Dendritic cell treated with granulocyte-macrophage colony-stimulating factor and Interleukin-4, amounts not matched to agents 40 ng/mL and 50 ng/mL, for 4 days (primary cell): ENCODE data around the gene PCSK7.
"Not testable (repeated sequence)": the region's sequence is repeated elsewhere in the genome, so short reads cannot be mapped to it uniquely, and the experiment has no call there.

Experiments
- H3K27ac Mint-ChIP-seq: one replicate; pipeline ENCODE4 v1.8.0; 2022; ENCODE audit warnings: mild to moderate bottlenecking, mixed read lengths
- H3K27me3 Mint-ChIP-seq: one replicate; pipeline ENCODE4 v1.8.0; 2022; ENCODE audit warnings: mild to moderate bottlenecking, mixed read lengths
- H3K36me3 Mint-ChIP-seq: one replicate; pipeline ENCODE4 v1.8.0; 2022; ENCODE audit warnings: low read depth, mixed read lengths
- H3K4me1 Mint-ChIP-seq: one replicate; pipeline ENCODE4 v1.8.0; 2022; ENCODE audit warnings: low read depth, mixed read lengths
- H3K4me3 Mint-ChIP-seq: one replicate; pipeline ENCODE4 v1.8.0; 2022; ENCODE audit warnings: mild to moderate bottlenecking, moderate library complexity, mixed read lengths
- H3K9me3 Mint-ChIP-seq: one replicate; pipeline ENCODE4 v1.8.0; 2022; ENCODE audit warnings: mixed read lengths
- intact Hi-C: fragments of 100-400 bp; cut with micrococcal nuclease; formaldehyde crosslinking; loops from one replicate; pipeline ENCODE4 v1.15.0; 2022

PCSK7 gene

DNA sequence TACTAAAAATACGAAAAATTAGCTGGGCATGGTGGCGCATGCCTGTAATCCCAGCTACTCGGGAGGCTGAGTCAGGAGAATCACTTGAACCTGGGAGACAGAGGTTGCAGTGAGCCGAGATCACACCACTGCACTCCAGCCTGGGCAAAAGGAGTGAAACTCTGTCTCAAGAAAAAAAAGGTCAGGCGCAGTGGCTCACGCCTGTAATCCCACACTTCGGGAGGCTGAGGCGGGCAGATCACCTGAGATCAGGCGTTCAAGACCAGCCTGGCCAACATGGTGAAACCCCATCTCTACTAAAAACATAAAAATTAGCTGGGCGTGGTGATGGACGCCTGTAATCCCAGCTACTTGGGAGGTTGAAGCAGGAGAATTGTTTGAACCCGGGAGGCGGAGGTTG lies 48.7 kb downstream of the PCSK7 start:
- H3K36me3 Mint-ChIP-seq: peaks cover 88% of the 10 kb centered on the region
- peak overlapping the region; percentile 94 for H3K27ac Mint-ChIP-seq
- H3K4me1 Mint-ChIP-seq: peaks cover 67% of the 10 kb centered on the region
- H3K9me3 Mint-ChIP-seq, H3K4me3 Mint-ChIP-seq, H3K27me3 Mint-ChIP-seq: not testable (repeated sequence)
- intact Hi-C loops: loop anchor here (5.0 kb wide), 1 partner anchor 36 kb away; no protein-coding TSS in a partner anchor

DNA sequence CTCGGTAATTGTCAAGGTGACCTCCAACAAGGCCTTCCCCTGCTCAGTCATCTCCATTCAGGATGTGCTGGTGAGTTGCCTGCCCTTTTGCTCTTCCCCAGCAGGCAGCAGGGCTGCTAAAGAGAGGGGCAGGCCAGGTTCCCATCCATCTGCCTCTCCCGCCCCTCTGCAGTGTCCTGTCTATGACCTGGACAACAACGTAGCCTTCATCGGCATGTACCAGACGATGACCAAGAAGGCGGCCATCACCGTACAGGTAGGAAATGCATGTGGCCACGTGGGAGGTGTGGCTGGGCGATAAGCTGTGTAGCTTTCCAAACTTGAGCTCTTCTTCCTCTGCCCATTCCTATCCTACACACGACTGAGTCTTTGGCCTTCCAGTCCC lies 49.3 kb downstream of the PCSK7 start:
- intact Hi-C loops: loop anchor here (5.0 kb wide), 1 partner anchor 35 kb away; no protein-coding TSS in a partner anchor
- Mint-ChIP-seq H3K4me3 (no peak overlapping the region), H3K9me3 (no peaks in the 10 kb centered on the region), H3K4me1 (peaks cover 66% of the 10 kb centered on the region), H3K36me3 (peaks cover 81% of the 10 kb centered on the region), H3K27me3 (no peaks in the 10 kb centered on the region), H3K27ac (peak overlapping the region; percentile 94)

- peaks cover 75% of the 10 kb centered on the region for H3K36me3 Mint-ChIP-seq
- H3K27me3 Mint-ChIP-seq: no peaks in the 10 kb centered on the region
- no peaks in the 10 kb centered on the region for H3K9me3 Mint-ChIP-seq
- peaks cover 60% of the 10 kb centered on the region for H3K4me1 Mint-ChIP-seq
- no peak overlapping the region for H3K4me3 Mint-ChIP-seq
- intact Hi-C loops: loop anchor here (1.0 to 5.0 kb wide), 3 partner anchors 7 to 44 kb away; no protein-coding TSS in a partner anchor
- H3K27ac Mint-ChIP-seq: peak overlapping the region; percentile 94
Measured at GRCh38 chr11:117181586-117182550, 50.0 kb downstream of the PCSK7 start.

DNA sequence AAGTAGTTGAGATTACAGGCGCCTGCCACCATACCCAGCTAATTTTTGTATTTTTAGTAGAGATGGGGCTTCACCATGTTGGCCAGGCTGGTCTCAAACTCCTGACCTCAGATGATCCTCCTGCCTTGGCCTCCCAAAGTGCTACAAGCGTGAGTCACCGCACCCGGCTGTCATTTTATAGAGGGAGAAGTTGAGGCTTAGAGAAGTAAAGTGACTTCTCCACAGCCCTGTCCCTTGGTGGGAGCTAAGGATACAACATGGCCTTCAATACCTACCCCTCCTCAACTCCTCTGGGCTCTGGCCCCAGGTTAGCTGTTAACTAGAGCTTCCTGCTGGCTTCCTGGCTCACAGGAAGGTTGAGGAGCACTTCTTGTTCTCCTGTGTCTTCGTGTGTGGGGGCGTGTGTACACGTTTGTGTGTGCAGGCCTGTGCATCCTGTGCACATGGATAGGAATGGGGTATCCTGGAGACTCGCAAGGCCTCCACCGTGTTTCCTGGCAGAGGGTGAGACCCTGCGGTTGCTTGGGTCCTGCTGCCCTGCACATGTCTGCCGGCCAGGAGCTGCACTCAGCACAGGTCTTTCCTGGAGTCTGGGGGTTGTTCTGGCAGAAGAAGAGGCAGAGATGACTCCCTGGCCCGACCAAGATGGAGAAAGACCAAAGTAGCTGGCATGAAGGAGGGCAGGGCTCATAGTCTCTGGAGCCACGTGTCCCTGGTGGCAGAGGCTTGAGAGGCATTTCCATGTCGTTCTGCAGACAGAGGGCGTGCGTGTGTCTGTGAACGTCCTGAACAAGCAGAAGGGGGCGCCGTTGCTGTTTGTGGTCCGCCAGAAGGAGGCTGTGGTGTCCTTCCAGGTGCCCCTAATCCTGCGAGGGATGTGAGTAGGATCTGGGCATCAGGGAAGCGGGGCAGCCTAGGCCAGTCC lies 51.0 kb downstream of the PCSK7 start:
- intact Hi-C loops: loop anchor here (1.0 to 5.0 kb wide), 3 partner anchors 8 to 45 kb away; no protein-coding TSS in a partner anchor
- Mint-ChIP-seq H3K27me3 (no peaks in the 10 kb centered on the region), H3K4me1 (peaks cover 50% of the 10 kb centered on the region), H3K9me3 (no peaks in the 10 kb centered on the region), H3K36me3 (peaks cover 65% of the 10 kb centered on the region), H3K27ac (peak overlapping the region; percentile 94), H3K4me3 (peak overlapping the region; percentile 96)

DNA sequence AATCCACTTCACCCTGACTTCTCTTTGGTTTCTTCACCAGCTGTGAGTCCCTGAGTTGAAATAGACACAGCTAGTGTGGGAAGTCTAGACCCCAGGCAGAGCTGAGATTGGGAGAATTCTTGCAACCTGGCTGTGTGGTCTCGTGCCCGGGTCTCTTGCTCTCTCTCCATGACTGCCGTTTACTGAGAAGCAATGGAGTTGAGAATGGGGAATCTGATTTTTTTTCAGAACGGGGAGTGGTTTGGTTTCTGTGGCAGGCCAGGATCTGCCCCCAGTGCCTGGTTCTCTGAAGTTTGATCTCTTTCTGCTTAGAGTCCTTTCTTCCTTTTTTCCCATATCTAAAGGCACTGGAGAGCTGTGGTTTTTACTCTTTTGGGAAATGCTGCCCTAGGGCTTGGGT lies 51.9 kb downstream of the PCSK7 start:
- Mint-ChIP-seq H3K9me3 (no peaks in the 10 kb centered on the region), H3K4me3 (peak overlapping the region; percentile 96), H3K27me3 (no peaks in the 10 kb centered on the region), H3K27ac (peak overlapping the region; percentile 94), H3K4me1 (peaks cover 41% of the 10 kb centered on the region), H3K36me3 (peaks cover 56% of the 10 kb centered on the region)
- intact Hi-C loops: loop anchor here (5.0 kb wide), 1 partner anchor 33 kb away; no protein-coding TSS in a partner anchor

GRCh38 chr11:117179048-117179999 lies 52.5 kb downstream of the PCSK7 start:
- Mint-ChIP-seq H3K27ac (peak overlapping the region; percentile 94), H3K9me3 (no peaks in the 10 kb centered on the region), H3K4me1 (peaks cover 37% of the 10 kb centered on the region), H3K4me3 (peak overlapping the region; percentile 96), H3K27me3 (no peaks in the 10 kb centered on the region), H3K36me3 (peaks cover 50% of the 10 kb centered on the region)
- intact Hi-C loops: no loop called here

- no peaks in the 10 kb centered on the region for H3K27me3 Mint-ChIP-seq
- H3K36me3 Mint-ChIP-seq: peaks cover 41% of the 10 kb centered on the region
- no peaks in the 10 kb centered on the region for H3K9me3 Mint-ChIP-seq
- peak within 1 kb of the TSS; percentile 94 for H3K27ac Mint-ChIP-seq
- peak within 1 kb of the TSS; percentile 96 for H3K4me3 Mint-ChIP-seq
- intact Hi-C loops: no loop called here
- H3K4me1 Mint-ChIP-seq: peaks cover 46% of the 10 kb centered on the region
Measured at GRCh38 chr11:117178210-117179034, 53.5 kb downstream of the PCSK7 start, which contains the start of gene SIDT2. Gene SIDT2, plus strand, starts transcription at chr11:117178743. Its CDS starts 521 bp downstream, at chr11:117179264.

- peak overlapping the region; percentile 96 for H3K4me3 Mint-ChIP-seq
- peaks cover 34% of the 10 kb centered on the region for H3K36me3 Mint-ChIP-seq
- no peaks in the 10 kb centered on the region for H3K9me3 Mint-ChIP-seq
- peak overlapping the region; percentile 94 for H3K27ac Mint-ChIP-seq
- H3K27me3 Mint-ChIP-seq: no peaks in the 10 kb centered on the region
- peaks cover 53% of the 10 kb centered on the region for H3K4me1 Mint-ChIP-seq
- intact Hi-C loops: no loop called here
Measured at GRCh38 chr11:117177534-117178209, 54.2 kb downstream of the PCSK7 start.

DNA sequence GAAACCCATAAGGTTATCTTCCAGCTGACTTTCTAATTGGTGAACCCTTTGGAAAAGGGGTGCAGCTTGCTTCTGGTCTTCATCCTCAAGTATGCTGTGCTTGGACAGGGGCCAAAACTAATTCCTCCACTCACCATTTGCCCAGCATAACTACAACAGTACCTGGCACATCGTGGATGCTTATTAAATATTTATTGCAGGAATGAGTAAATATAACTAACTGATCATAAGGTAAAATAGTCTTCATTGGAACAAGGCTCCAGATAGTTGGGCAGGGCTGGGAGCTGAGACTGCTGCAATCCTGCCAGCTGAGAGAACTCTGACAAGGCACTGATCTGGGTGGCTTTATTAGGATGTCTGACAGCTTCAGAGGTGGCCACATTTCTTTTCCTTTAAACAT lies 55.7 kb downstream of the PCSK7 start:
- Mint-ChIP-seq H3K36me3 (peaks cover 19% of the 10 kb centered on the region), H3K27ac (no peak overlapping the region), H3K27me3 (no peaks in the 10 kb centered on the region), H3K4me1 (peaks cover 59% of the 10 kb centered on the region), H3K9me3 (no peaks in the 10 kb centered on the region), H3K4me3 (no peak overlapping the region)
- intact Hi-C loops: no loop called here

DNA sequence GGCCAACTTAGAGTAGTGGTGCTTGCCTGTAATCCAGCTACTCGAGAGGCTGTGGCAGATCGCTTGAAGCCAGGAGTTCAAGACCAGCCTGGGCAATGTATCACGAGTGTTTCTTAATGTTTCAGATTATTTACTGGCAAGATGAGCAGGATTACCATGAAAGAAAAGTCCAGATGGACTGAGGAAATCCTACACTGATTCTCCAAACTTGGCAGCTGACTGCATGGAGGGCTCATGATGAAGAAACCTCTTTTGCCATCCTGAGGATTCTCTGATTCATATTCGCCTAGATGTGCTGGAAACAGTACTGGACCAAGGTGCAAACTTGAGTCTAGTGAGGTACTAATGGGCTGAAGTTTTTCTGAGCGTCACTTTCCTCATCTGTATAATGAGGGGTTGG lies 56.1 kb downstream of the PCSK7 start:
- intact Hi-C loops: no loop called here
- Mint-ChIP-seq H3K4me1 (peaks cover 59% of the 10 kb centered on the region), H3K27me3 (no peaks in the 10 kb centered on the region), H3K4me3 (no peak overlapping the region), H3K36me3 (peaks cover 16% of the 10 kb centered on the region), H3K27ac (no peak overlapping the region), H3K9me3 (no peaks in the 10 kb centered on the region)

- H3K4me3 Mint-ChIP-seq: no peak overlapping the region
- peaks cover 59% of the 10 kb centered on the region for H3K4me1 Mint-ChIP-seq
- H3K9me3 Mint-ChIP-seq: no peaks in the 10 kb centered on the region
- intact Hi-C loops: no loop called here
- peaks cover 21% of the 10 kb centered on the region for H3K36me3 Mint-ChIP-seq
- no peaks in the 10 kb centered on the region for H3K27me3 Mint-ChIP-seq
- no peak overlapping the region for H3K27ac Mint-ChIP-seq
Measured at GRCh38 chr11:117175104-117175503, 56.8 kb downstream of the PCSK7 start.
